NCI-H2196 treated with DMSO at 0.1 percent for 48 hours (cell line): ENCODE measurements around the gene PTPRK.
"Not testable (repeated sequence)": the region's sequence is repeated elsewhere in the genome, so short reads cannot be mapped to it uniquely, and the experiment has no call there.

Experiments used
- DNase-seq: peaks from one replicate; lab custom pipeline; 2025; ENCODE audit not compliant: unreplicated experiment; lab: John Stamatoyannopoulos, UW

The PTPRK gene

GRCh38 chr6:128491610-128492206 lies 28.7 kb downstream of the PTPRK start:
- no peak for DNase-seq

DNA sequence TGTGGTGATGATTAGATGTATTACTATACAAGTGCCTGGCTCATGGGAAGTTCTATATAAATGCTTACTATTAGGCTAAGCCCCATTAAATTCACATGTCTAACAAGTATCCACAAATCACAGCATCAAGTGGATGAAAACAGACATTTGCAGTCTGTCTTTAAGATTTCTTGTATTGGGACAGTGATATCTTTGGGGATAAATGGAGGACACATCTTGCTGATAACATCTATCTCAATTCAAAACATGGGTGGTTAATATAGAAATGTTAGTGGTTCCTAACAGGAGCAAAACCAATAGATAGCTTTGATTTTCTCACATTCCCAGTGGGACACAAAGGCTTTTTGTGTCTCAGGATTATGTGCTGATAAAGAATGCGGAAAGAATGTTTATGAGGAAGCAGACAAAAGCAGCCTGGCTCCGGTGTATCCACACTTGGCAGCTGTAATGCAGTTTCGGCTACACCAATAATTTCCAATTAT lies 29.3 kb downstream of the PTPRK start:
- DNase-seq: no peak

DNA sequence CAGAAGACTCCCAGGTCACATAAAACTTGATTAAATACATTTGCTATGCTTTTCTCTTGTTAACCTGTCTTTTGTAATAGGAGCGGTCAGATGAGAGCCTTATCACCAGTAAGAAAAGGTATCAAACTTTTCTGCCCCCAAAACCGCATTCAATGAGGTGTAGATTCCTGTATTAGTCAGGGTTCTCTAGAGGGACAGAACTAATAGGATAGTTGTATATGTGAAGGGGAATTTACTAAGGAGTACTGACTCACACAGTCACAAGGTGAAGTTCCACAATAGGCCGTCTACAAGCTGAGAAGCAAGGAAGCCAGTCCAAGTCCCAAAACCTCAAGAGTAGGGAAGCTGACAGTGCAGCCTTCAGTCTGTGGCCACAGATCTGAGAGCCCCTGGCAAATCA lies 32.7 kb downstream of the PTPRK start:
- no peak for DNase-seq

DNA sequence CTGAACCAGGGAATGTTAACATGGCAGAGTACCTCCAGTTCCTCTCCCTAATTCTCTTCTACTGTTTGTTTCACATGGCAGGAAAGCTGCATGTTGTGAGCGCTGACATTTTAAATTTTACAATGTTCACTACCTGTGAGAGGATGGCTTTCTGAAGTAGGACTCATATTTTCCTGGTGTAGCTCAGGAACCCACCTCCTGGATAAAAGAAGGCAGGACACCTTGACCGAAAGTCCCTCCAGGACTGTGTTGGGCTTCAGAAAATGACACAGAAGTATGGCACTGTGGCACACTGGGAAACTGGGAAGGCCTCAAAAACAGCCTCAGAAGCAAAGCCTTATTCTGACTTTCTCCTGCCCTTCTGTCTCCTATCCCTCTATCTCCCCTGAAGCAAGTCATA lies 33.3 kb downstream of the PTPRK start:
- no peak for DNase-seq

DNA sequence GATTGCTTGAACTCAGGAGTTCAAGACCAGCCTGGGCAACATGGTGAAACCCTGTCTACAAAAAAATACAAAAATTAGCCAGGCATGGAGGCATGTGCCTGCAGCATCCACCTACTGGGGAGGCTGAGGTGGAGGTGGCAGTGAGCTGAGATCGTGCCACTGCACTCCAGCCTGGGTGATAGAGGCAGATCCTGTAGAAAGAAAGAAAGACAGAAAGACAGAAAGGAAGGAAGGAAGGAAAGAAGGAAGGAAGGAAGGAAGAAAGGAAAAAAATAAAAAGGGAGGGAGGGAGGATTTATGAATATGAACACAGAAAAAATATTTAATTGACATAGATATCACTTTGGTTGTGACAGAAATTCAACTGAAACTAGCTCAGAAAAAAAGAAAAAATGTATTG lies 33.8 kb downstream of the PTPRK start:
- DNase-seq: not testable (repeated sequence)

- DNase-seq: no peak
Observed at GRCh38 chr6:128483472-128484135, 36.8 kb downstream of the PTPRK start.

- DNase-seq: no peak
Observed at GRCh38 chr6:128482642-128483041, 37.8 kb downstream of the PTPRK start.

DNA sequence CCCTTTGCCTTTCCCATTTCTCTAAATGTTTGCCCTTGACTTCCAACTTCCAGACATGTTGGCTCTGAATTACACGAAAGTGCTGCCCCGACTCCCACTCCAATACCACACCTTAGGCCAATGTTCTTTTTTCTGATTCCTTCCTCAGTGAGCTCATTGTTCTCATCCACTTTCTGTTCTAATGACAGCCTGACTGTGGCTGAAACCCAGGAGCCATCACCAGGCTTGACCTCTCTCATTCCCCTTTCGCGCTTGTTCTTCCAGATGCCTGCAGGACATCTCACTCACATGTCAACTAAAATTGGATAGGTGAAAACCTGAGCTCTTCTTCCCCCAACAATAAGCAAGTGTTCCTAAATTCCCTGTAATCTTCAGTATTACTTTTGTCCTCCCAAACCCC lies 40.4 kb downstream of the PTPRK start:
- no peak for DNase-seq

DNA sequence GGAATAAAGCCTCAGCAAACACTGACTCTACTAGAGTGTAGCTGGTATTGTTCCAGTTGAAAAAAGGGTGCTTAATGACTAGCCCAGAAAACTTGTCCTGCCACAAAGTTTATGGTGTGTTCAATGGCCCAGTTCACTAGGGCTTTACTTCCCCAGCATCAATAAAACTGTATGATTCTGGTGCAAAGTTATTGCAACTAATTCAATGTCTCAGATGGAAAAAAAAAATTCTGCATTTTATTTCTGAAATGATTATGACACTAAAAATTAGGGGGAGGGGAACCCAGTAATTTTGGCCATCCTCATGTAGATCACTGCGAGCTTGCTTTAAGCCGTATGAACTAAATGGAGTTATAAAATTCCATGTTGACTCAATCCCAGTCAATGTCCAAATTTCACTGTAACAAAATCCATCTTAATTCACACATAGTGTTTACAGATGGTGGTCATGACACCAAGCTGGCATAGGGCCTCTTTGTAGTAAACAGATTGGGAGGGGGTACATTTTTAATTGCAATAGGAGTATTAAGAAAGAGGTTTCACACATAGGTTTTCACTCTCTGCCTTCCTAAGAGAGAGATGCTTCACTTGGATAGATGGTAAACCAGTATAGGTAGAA lies 41.2 kb downstream of the PTPRK start:
- no peak for DNase-seq

DNA sequence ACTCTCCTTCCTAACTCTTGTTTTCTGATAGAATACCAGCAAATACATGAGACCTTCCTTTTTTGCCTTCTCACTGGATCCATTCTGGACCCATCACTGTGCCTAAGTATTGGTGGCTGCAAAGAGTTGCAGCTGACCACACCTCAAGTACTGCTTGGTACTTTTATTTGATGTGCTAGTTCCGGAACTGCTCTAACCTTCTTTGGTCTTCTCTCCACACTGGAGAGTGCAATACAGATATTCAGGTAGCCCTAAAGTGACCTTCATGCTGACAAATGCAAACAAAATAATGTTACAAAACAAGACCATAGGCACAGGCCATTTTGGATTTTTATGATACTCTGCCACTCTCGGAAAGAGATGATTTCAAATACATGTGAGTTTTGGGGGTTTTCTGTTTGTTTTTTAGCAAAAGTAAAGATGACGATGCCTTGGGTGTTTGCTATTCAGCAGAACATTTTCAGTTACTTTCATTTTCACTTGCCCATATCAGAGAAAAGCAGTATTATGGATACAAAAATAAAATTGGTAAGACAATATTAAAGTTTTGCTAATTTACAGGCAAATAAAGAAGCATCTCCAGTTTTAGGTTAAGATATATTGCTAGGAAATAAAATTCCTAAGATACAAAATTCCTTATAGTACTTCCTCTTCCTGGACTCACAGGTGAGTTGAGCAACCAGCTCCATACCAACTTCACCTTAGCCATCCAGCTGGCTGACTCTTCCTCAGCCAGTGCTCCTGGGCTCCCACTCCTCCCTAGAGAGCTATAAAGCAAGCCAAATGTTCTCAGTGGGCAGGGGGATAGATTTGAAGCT lies 42.0 kb downstream of the PTPRK start:
- DNase-seq: no peak

DNA sequence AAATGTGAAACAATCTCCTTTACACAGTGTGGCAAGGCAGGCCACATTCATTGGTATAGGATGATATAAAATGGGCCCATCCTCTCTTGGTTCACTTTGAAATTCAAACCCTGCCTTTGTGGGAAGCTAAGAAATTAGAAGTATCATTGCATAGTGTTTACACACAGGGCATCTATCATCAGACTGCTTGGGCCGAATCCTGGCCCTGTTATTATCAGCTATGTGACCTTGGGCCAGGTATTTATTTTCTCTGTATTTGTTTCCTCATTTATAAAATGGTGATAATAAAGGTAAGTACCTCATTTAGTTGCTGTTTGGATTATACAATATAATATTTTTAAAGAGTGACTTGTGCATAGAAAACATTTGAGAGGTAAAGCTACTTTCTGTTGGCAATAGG lies 45.5 kb downstream of the PTPRK start:
- no peak for DNase-seq

DNA sequence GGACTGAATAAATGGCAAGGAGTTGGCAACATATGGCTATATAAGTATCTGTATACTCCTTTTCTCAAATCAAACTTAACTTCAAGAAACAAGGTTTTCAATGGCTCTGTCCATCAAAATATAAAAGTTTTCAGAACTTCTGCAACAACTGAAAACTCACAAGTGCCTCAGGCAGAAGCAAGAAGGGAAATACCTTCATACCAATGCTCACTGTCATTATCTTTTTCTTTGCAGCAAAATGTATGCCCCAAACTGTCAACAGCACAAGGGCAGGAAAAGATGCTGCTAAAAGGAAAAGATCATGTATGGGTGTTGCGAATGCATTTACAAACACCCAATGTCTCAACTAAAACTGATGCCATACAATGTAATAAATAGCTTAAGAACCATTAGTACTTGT lies 45.9 kb downstream of the PTPRK start:
- no peak for DNase-seq

- DNase-seq: no peak
Observed at GRCh38 chr6:128471907-128472306, 48.5 kb downstream of the PTPRK start.

- no peak for DNase-seq
Observed at GRCh38 chr6:128465368-128466343, 54.7 kb downstream of the PTPRK start.

DNA sequence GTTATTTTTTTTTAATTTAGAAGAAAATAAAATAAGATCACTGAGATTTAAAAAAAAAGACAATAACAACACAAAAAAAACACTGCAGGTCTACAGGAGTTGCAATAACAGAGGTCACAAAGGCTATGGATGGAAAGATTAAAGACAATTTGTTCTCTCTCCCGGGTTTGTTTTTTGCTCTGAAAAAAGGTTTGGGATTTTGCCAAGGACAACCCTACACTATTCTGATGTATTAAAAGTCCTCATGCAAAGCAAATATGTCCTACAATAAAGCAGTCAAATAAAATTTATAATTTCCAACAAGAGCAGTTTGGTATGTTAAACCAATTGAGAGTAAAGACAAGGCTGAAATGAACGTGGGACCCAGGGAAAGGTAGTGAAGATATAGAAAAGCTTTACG lies 55.6 kb downstream of the PTPRK start:
- no peak for DNase-seq

GRCh38 chr6:128463942-128464341 lies 56.5 kb downstream of the PTPRK start:
- DNase-seq: no peak

DNA sequence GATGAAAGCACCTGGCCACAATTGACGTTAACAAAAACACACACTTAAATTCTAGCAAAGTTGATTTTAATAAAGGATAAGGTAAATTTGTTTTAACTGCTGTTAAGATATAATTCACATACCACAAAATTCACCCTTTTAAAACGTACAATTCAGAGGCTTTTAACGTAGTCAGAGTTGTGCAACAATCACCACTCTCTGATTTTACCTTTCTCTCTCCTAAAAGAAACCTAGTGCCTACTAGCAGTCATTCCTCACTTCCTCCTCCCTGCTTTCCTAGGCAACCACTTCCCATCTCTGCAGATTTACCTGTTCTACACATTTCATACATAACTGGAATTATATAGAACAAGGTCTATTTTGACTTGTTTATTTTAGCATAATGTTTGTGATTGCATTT lies 58.9 kb downstream of the PTPRK start:
- DNase-seq: no peak

DNA sequence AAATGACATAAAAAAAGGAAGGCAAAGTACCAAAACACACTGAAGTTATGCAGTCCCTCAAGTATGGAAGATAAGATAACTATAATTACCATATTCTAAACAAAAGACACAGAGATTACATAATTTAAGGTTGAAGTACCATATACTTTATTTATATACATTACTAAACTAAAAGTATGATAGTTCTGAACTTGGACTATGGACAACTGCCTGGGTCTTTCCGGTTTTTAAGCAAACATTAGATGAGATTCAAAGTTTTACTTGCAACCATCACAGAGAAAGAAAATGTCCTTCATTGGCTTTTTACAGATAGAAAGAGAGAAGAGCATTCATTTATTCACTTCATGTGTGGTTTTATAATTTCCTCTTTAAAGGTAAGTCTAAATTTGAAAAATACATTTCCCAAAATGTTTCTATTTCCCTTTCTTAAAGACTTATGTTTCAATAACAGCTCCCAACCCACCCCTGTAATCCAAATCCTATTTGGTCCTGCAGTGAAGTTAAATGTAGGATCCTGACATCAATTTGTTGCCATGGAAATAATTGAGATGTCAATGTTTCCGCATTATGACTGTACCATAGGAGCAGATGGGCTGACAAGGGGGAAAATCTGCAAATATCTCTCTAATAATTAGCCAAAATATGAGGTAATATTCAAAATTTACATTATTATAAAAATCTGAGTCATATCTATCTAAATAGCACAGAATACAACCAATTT lies 63.7 kb downstream of the PTPRK start:
- no peak for DNase-seq

GRCh38 chr6:128455959-128456358 lies 64.4 kb downstream of the PTPRK start:
- DNase-seq: no peak

- no peak for DNase-seq
Observed at GRCh38 chr6:128452713-128453112, 67.7 kb downstream of the PTPRK start.
